Mesothelial cell of epicardium (in vitro differentiated cells): Measurements from ENCODE around the gene XRCC3. TPM values are rescaled to one million over a fixed set of nuclear protein-coding genes. Genes with fewer than 3 reads are reported as not detected.

Experiments
- DNase-seq, 2 experiments: peaks; one replicate each; pipeline ENCODE4 v3.0.0; 2021; ENCODE audit warnings: low spot score in 2 of 2; ENCODE audit not compliant: unreplicated experiment in 2 of 2
- H3K27ac Mint-ChIP-seq: 2 replicates; pipeline ENCODE4 v1.8.0; 2021; ENCODE audit warnings: mixed read lengths
- H3K27me3 Mint-ChIP-seq: 2 replicates; pipeline ENCODE4 v1.8.0; 2021; ENCODE audit warnings: low read depth, mixed read lengths
- H3K36me3 Mint-ChIP-seq: 2 replicates; pipeline ENCODE4 v1.8.0; 2021; ENCODE audit warnings: mixed read lengths
- H3K4me1 Mint-ChIP-seq: 2 replicates; pipeline ENCODE4 v1.8.0; 2021; ENCODE audit warnings: mixed read lengths
- H3K4me3 Mint-ChIP-seq: 2 replicates; pipeline ENCODE4 v1.8.0; 2021; ENCODE audit warnings: mild to moderate bottlenecking, moderate library complexity, mixed read lengths
- H3K9me3 Mint-ChIP-seq: 2 replicates; pipeline ENCODE4 v1.8.0; 2021; ENCODE audit warnings: mixed read lengths
- CTCF ChIP-seq: fragments of 200-600 bp; sonication (generic); IDR thresholded peaks from one replicate; pipeline ENCODE4 v1.5.0; 2021; ENCODE audit warnings: antibody characterized with exemption; ENCODE audit not compliant: unreplicated experiment
- total RNA-seq: library from RNA; stranded (reverse); gene quantifications from 3 replicates; pipeline ENCODE4 v1.2.1, GENCODE V29; 2021

The XRCC3 gene
- total RNA-seq, 1 donor from 2014 or later, result 19.7 TPM

GRCh38 chr14:103651585-103651984 is 63.7 kb downstream of the XRCC3 start:
- H3K27me3 Mint-ChIP-seq, result no peaks in the 10 kb centered on the region
- no peak for TF ChIP-seq CTCF
- DNase-seq, result no peak
- peaks cover 10% of the 10 kb centered on the region for H3K36me3 Mint-ChIP-seq
- H3K9me3 Mint-ChIP-seq, result no peaks in the 10 kb centered on the region
- H3K4me1 Mint-ChIP-seq, result peaks cover 12% of the 10 kb centered on the region
- no peak overlapping the region for H3K4me3 Mint-ChIP-seq
- H3K27ac Mint-ChIP-seq, result no peak overlapping the region

- no peaks in the 10 kb centered on the region for H3K27me3 Mint-ChIP-seq
- H3K9me3 Mint-ChIP-seq, result no peaks in the 10 kb centered on the region
- DNase-seq, result no peak
- no peak overlapping the region for H3K27ac Mint-ChIP-seq
- TF ChIP-seq CTCF, result no peak
- no peak overlapping the region for H3K4me3 Mint-ChIP-seq
- peaks cover 4% of the 10 kb centered on the region for H3K36me3 Mint-ChIP-seq
- H3K4me1 Mint-ChIP-seq, result peaks cover 12% of the 10 kb centered on the region
These were observed 65.0 kb downstream of the XRCC3 start for GRCh38 chr14:103650213-103650612.

GRCh38 chr14:103649001-103649400 is 66.2 kb downstream of the XRCC3 start:
- Mint-ChIP-seq H3K9me3 (no peaks in the 10 kb centered on the region), H3K4me1 (peaks cover 11% of the 10 kb centered on the region), H3K27ac (no peak overlapping the region), H3K27me3 (no peaks in the 10 kb centered on the region), H3K4me3 (no peak overlapping the region), H3K36me3 (no peaks in the 10 kb centered on the region)
- DNase-seq, result no peak
- no peak for TF ChIP-seq CTCF

Other genes with a start within 250 kb of the XRCC3 start
- gene CKB, start 192.6 kb downstream of the XRCC3 start, total RNA-seq, result 50.6 to 56.7 TPM (median 53.3 TPM) in 3 replicates
- gene TRMT61A, start 186.3 kb downstream of the XRCC3 start, total RNA-seq, result 8.7 to 9.5 TPM (median 9.5 TPM) in 3 replicates
- gene BAG5, start 152.8 kb downstream of the XRCC3 start, total RNA-seq, result 21.8 to 23.5 TPM (median 22.2 TPM) in 3 replicates
- 35.4 to 38.8 TPM (median 36.0 TPM) in 3 replicates for gene COA8, start 152.5 kb downstream of the XRCC3 start, total RNA-seq
- gene KLC1, start 86.2 kb downstream of the XRCC3 start, total RNA-seq, result 156 to 163 TPM (median 157 TPM) in 3 replicates
- gene ZFYVE21, start 359 bp upstream of the XRCC3 start, total RNA-seq, result 32.9 to 40.2 TPM (median 37.3 TPM) in 3 replicates
- 44.5 to 53.0 TPM (median 49.1 TPM) in 3 replicates for gene PPP1R13B, start 132.1 kb upstream of the XRCC3 start, total RNA-seq
- gene TDRD9, start 213.0 kb upstream of the XRCC3 start, total RNA-seq, result not detected in 3 replicates
- gene RD3L, start 227.1 kb upstream of the XRCC3 start, total RNA-seq, result not detected in 3 replicates